A549 (cell line): ENCODE measurements around the gene ELAVL4.

Source experiments
- CBX8 ChIP-seq: fragments of 200-600 bp; sonication (generic); IDR thresholded peaks from 2 replicates; pipeline ENCODE4 v1.6.1; 2016
- CTCF ChIP-seq: fragments of >200 bp; sonication (Bioruptor Twin); formaldehyde crosslinking; IDR thresholded peaks from 3 replicates; pipeline ENCODE4 v1.5.1; 2016
- JUN ChIP-seq, 2 experiments: fragments of >200 bp; sonication (Bioruptor Twin); formaldehyde crosslinking; IDR thresholded peaks; 2 replicates in 1 of 2; 3 replicates in 1 of 2; pipeline ENCODE4 v1.6.1; 2016 to 2017
- MAFK ChIP-seq: fragments of 450-650 bp; IDR thresholded peaks from 2 replicates; pipeline ENCODE4 v1.6.1; 2014; ENCODE audit not compliant: partially characterized antibody
- PBX3 ChIP-seq: IDR thresholded peaks from 2 replicates; pipeline ENCODE4 v1.6.1; 2012
- POLR2A ChIP-seq: IDR thresholded peaks from 2 replicates; pipeline ENCODE4 v1.6.1; 2012; ENCODE audit warnings: mild to moderate bottlenecking, low read length
- RFX5 ChIP-seq: fragments of 450-650 bp; IDR thresholded peaks from 2 replicates; pipeline ENCODE4 v1.7.1; 2014; ENCODE audit warnings: antibody characterized with exemption, mild to moderate bottlenecking, moderate library complexity

GRCh38 chr1:50097021-50097679 lies 11.6 kb upstream of the ELAVL4 start:
- no peak for TF ChIP-seq CBX8
- no peak for TF ChIP-seq CTCF
- TF ChIP-seq POLR2A = no peak
- no peak for TF ChIP-seq MAFK
- TF ChIP-seq RFX5 = no peak
- TF ChIP-seq PBX3 = no peak
- TF ChIP-seq JUN (IDR thresholded peaks at IDR 0.05) = no peak
